ENCODE data around the gene LMF1.

The LMF1 gene

DNA sequence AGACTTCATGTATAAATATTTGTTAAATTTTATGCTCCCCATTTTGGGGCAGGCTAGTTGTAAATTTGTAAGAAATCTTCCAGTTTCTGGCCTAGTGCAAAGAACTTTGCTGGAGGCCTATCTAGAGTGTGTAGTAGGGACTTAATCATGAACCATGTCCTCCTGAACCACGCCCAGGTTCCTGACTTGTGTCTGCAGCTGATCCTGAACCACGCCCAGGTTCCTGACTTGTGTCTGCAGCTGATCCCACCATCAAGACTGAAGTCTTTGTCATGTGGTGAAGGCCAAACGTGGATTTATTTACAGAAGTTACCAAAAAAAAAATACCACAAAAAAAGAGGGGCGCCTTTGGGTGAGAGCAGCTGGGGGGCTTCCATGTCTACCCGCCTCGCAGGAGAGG is 33.1 kb downstream of the LMF1 start:
- Histone ChIP-seq H3K9me3 (ENCODE audit: severe bottlenecking) (peaks cover 7% of the 10 kb centered on the region), H3K4me1 (ENCODE audit: insufficient read depth, poor library complexity, severe bottlenecking) (no peaks in the 10 kb centered on the region), H3K4me3 (ENCODE audit: severe bottlenecking) (no peak overlapping the region), H3K27me3 (ENCODE audit: insufficient read depth, poor library complexity, severe bottlenecking) (no peaks in the 10 kb centered on the region), H3K36me3 (ENCODE audit: low read depth) (no peaks in the 10 kb centered on the region), H3K27ac (ENCODE audit: poor library complexity, severe bottlenecking) (no peak overlapping the region)
- DNase-seq (ENCODE audit: low spot score) (no peak), ATAC-seq (ENCODE audit: low read depth) (no peak)
- TF ChIP-seq, protein P1, sequence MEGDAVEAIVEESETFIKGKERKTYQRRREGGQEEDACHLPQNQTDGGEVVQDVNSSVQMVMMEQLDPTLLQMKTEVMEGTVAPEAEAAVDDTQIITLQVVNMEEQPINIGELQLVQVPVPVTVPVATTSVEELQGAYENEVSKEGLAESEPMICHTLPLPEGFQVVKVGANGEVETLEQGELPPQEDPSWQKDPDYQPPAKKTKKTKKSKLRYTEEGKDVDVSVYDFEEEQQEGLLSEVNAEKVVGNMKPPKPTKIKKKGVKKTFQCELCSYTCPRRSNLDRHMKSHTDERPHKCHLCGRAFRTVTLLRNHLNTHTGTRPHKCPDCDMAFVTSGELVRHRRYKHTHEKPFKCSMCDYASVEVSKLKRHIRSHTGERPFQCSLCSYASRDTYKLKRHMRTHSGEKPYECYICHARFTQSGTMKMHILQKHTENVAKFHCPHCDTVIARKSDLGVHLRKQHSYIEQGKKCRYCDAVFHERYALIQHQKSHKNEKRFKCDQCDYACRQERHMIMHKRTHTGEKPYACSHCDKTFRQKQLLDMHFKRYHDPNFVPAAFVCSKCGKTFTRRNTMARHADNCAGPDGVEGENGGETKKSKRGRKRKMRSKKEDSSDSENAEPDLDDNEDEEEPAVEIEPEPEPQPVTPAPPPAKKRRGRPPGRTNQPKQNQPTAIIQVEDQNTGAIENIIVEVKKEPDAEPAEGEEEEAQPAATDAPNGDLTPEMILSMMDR (IDR thresholded peaks at IDR 0.05; ENCODE audit: poor library complexity, severe bottlenecking), result no peak

DNA sequence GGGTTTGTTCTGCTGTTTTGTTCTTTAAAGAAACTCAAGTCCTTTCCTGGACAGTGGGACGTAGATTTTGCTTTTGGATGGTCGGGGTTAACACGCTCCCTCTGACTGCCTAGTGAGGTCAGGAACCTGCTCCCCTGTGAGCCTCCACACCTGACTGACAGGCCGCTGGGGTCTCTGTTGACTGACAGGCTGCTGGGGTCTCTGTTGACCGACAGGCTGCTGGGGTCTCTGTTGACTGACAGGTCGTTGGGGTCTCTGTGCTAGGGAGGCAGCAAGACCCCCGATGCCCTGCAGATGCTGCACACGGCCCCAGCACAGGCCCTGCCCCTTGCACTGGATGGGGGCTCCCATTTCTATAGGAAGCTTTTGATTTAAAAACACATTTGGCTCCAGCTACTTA is 33.5 kb downstream of the LMF1 start:
- H3K27ac ChIP-seq (ENCODE audit: poor library complexity, severe bottlenecking), result no peak overlapping the region
- H3K36me3 ChIP-seq (ENCODE audit: low read depth), result no peaks in the 10 kb centered on the region
- H3K4me1 ChIP-seq (ENCODE audit: insufficient read depth, poor library complexity, severe bottlenecking), result no peaks in the 10 kb centered on the region
- ATAC-seq (ENCODE audit: low read depth), result no peak
- H3K9me3 ChIP-seq (ENCODE audit: severe bottlenecking), result peaks cover 7% of the 10 kb centered on the region
- TF ChIP-seq, protein P1 (IDR thresholded peaks at IDR 0.05; ENCODE audit: poor library complexity, severe bottlenecking), result no peak
- H3K4me3 ChIP-seq (ENCODE audit: severe bottlenecking), result no peak overlapping the region
- no peak for DNase-seq (ENCODE audit: low spot score)
- H3K27me3 ChIP-seq (ENCODE audit: insufficient read depth, poor library complexity, severe bottlenecking), result no peaks in the 10 kb centered on the region

DNA sequence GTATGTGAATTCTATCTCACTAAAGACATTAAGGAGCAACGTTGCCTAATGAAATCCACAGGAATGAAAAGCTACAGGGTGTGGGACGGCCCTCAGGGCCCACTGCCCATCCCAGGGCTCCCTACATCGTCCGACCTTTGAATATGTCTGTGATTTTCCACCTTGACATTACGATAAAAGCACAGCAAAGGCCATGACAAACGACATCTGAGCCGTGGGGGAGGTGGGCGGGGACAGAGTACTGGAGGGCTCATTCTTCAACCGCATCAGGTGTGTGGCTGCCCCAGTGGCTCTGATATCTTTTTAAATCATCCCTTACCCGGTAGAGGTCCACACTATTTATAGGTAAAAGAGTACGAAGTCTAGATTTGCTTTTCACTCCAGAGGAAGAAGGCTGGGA is 35.1 kb downstream of the LMF1 start:
- no peak overlapping the region for H3K4me3 ChIP-seq (ENCODE audit: severe bottlenecking)
- DNase-seq (ENCODE audit: low spot score) (no peak), ATAC-seq (ENCODE audit: low read depth) (no peak)
- peaks cover under 1% of the 10 kb centered on the region for H3K9me3 ChIP-seq (ENCODE audit: severe bottlenecking)
- no peaks in the 10 kb centered on the region for H3K36me3 ChIP-seq (ENCODE audit: low read depth)
- no peak overlapping the region for H3K27ac ChIP-seq (ENCODE audit: poor library complexity, severe bottlenecking)
- no peaks in the 10 kb centered on the region for H3K4me1 ChIP-seq (ENCODE audit: insufficient read depth, poor library complexity, severe bottlenecking)
- TF ChIP-seq, protein P1 (IDR thresholded peaks at IDR 0.05; ENCODE audit: poor library complexity, severe bottlenecking), result no peak
- no peaks in the 10 kb centered on the region for H3K27me3 ChIP-seq (ENCODE audit: insufficient read depth, poor library complexity, severe bottlenecking)

DNA sequence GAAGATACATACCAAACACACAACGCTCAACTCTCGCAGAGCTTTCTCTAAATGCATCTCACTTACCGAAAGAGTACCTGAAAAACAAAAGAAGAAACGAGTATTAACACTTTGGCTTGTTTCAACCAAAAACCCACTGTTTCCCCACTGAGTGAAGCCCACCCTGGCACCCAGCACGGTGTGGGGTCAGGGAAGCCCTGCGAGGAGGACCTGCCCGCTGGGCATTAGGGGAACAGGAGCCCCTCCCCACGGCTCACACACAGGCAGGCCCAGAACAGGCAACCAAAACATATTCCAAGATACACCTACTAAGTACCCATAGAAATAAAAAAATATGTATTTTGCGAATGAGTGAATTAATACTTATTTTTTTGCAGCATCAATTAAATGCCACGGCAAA is 36.6 kb downstream of the LMF1 start:
- Histone ChIP-seq H3K27me3 (ENCODE audit: insufficient read depth, poor library complexity, severe bottlenecking) (no peaks in the 10 kb centered on the region), H3K4me1 (ENCODE audit: insufficient read depth, poor library complexity, severe bottlenecking) (no peaks in the 10 kb centered on the region), H3K27ac (ENCODE audit: poor library complexity, severe bottlenecking) (no peak overlapping the region), H3K4me3 (ENCODE audit: severe bottlenecking) (no peak overlapping the region), H3K9me3 (ENCODE audit: severe bottlenecking) (no peaks in the 10 kb centered on the region), H3K36me3 (ENCODE audit: low read depth) (no peaks in the 10 kb centered on the region)
- no peak for DNase-seq (ENCODE audit: low spot score)
- no peak for ATAC-seq (ENCODE audit: low read depth)
- TF ChIP-seq, protein P1 (IDR thresholded peaks at IDR 0.05; ENCODE audit: poor library complexity, severe bottlenecking), result no peak

DNA sequence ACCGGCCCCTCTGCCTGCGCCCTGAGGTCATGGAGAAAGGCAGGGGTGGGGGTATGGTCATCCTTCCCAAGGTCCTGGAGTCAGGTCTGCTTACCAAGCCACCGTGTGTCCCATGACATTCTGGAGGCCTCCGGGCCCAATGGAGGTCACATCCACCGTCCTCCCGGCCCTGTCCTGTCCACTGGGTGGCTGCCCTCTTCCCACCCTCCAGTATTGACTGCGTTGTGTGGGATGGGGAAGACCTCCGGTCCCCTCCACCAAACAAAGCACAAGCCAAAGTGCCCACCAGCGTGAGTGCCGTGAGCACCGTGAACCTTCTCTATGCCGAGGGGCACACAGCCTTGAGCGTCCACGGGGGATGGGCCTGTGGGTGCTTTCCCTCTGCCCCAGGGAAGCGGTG is 37.2 kb downstream of the LMF1 start:
- no peaks in the 10 kb centered on the region for H3K27me3 ChIP-seq (ENCODE audit: insufficient read depth, poor library complexity, severe bottlenecking)
- H3K27ac ChIP-seq (ENCODE audit: poor library complexity, severe bottlenecking), result no peak overlapping the region
- no peak for DNase-seq (ENCODE audit: low spot score)
- no peaks in the 10 kb centered on the region for H3K36me3 ChIP-seq (ENCODE audit: low read depth)
- H3K9me3 ChIP-seq (ENCODE audit: severe bottlenecking), result no peaks in the 10 kb centered on the region
- no peaks in the 10 kb centered on the region for H3K4me1 ChIP-seq (ENCODE audit: insufficient read depth, poor library complexity, severe bottlenecking)
- H3K4me3 ChIP-seq (ENCODE audit: severe bottlenecking), result no peak overlapping the region
- TF ChIP-seq, protein P1 (IDR thresholded peaks at IDR 0.05; ENCODE audit: poor library complexity, severe bottlenecking), result no peak
- ATAC-seq (ENCODE audit: low read depth), result no peak

Data from RWPE2 (cell line).